Stimulated activated CD4-positive, alpha-beta T cell treated with anti-CD3 and anti-CD28 coated beads, Interleukin-1b, Interleukin-23, amount 100 ng/mL, for 48 hours (primary cell): ENCODE measurements around the gene MMP27.

ENCODE experiments used
- DNase-seq: peaks from one replicate; pipeline ENCODE4 v3.0.0-alpha.2; 2020

Gene MMP27

GRCh38 chr11:102703826-102704493 lies 1.6 kb downstream of the MMP27 start:
- DNase-seq = no peak

GRCh38 chr11:102695201-102695600 lies 10.4 kb downstream of the MMP27 start:
- no peak for DNase-seq

- no peak for DNase-seq
Observed at GRCh38 chr11:102685754-102686153, 19.8 kb downstream of the MMP27 start.

- DNase-seq = no peak
Observed at GRCh38 chr11:102685338-102685737, 20.2 kb downstream of the MMP27 start.

- DNase-seq = no peak
Observed at GRCh38 chr11:102683277-102683676, 22.3 kb downstream of the MMP27 start.

- DNase-seq = no peak
Observed at GRCh38 chr11:102680945-102681344, 24.6 kb downstream of the MMP27 start.

- DNase-seq = no peak
Observed at GRCh38 chr11:102678022-102678421, 27.5 kb downstream of the MMP27 start.

- no peak for DNase-seq
Observed at GRCh38 chr11:102676084-102676483, 29.5 kb downstream of the MMP27 start.

GRCh38 chr11:102669664-102670063 lies 35.9 kb downstream of the MMP27 start:
- DNase-seq = no peak

GRCh38 chr11:102666331-102666957 lies 39.1 kb downstream of the MMP27 start:
- DNase-seq = no peak

- DNase-seq = peak; percentile 19
Observed at GRCh38 chr11:102664001-102664752, 41.4 kb downstream of the MMP27 start.

- no peak for DNase-seq
Observed at GRCh38 chr11:102662607-102663006, 43.0 kb downstream of the MMP27 start.

- no peak for DNase-seq
Observed at GRCh38 chr11:102661040-102661439, 44.5 kb downstream of the MMP27 start.

GRCh38 chr11:102656528-102656927 lies 49.0 kb downstream of the MMP27 start:
- no peak for DNase-seq

GRCh38 chr11:102655547-102655946 lies 50.0 kb downstream of the MMP27 start:
- DNase-seq = no peak

- DNase-seq = no peak
Observed at GRCh38 chr11:102654761-102655160, 50.8 kb downstream of the MMP27 start.

GRCh38 chr11:102653744-102654291 lies 51.8 kb downstream of the MMP27 start:
- peak; percentile 6 for DNase-seq

GRCh38 chr11:102647430-102647829 lies 58.1 kb downstream of the MMP27 start:
- DNase-seq = no peak

- DNase-seq = no peak
Observed at GRCh38 chr11:102643941-102644340, 61.6 kb downstream of the MMP27 start.
